Astrocyte of the spinal cord (primary cell): ENCODE results near the gene HS3ST3A1.

Experiments used
- DNase-seq: peaks from one replicate; pipeline ENCODE4 v3.0.0; 2011; ENCODE audit warnings: low read depth, low spot score
- H3K4me3 ChIP-seq: 2 replicates; pipeline ENCODE4 v1.5.1; 2011; ENCODE audit warnings: low read depth, mild to moderate bottlenecking, low read length, moderate library complexity
- CTCF ChIP-seq: IDR thresholded peaks from 2 replicates; pipeline ENCODE4 v1.5.1; 2012; ENCODE audit warnings: low read depth, mild to moderate bottlenecking, low read length, inconsistent platforms
- in situ Hi-C: cut with HindIII; loops from 2 replicates; pipeline ENCODE4 v1.10.0; 2017; ENCODE audit warnings: low sequenced_read_pairs

Gene HS3ST3A1

DNA sequence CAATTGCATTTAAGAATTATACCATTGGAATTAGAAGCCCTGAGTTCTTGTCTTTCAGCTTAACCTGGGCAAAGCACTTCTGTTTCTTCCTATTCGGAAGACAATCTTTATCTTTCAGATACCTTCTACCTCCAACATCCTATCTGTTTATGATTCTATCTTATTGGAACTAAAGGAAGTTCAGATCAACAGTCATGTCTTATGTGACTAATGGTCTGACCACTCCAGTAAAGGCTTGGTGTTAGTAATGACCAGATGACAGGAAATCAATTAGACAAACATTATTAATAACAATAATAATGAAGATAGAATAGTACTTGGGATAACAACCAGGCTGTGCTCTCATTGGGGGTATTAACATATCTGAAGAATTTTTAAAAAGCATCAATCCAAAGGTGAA is 11.3 kb downstream of the HS3ST3A1 start:
- no peak overlapping the region for H3K4me3 ChIP-seq
- in situ Hi-C loops, result no loop called here
- no peak for TF ChIP-seq CTCF
- DNase-seq, result peak; percentile 39

GRCh38 chr17:13589658-13590057 is 12.1 kb downstream of the HS3ST3A1 start:
- no peak for TF ChIP-seq CTCF
- in situ Hi-C loops, result no loop called here
- DNase-seq, result peak; percentile 10
- H3K4me3 ChIP-seq, result no peak overlapping the region

- DNase-seq, result no peak
- H3K4me3 ChIP-seq, result no peak overlapping the region
- TF ChIP-seq CTCF, result no peak
- in situ Hi-C loops, result no loop called here
These were observed 14.0 kb downstream of the HS3ST3A1 start for GRCh38 chr17:13587487-13588338.

DNA sequence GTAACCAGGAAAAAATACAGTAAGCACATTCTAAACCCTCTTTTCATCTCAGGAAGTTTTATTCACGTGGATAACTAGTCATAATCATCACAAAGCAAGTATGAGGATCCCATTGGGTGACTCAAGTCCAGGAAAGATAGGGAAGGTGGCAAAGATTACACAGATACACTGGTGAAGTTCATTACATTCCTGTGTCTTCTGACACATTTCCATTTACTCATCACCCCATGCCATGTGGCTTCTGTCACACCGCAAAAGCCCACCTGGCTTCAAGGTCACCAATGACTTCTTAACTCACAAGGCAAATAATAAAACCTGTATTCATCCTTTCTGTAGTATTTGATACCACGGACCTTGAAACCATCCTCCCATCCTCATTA is 17.0 kb downstream of the HS3ST3A1 start:
- no peak overlapping the region for H3K4me3 ChIP-seq
- no peak for DNase-seq
- TF ChIP-seq CTCF, result no peak
- in situ Hi-C loops, result no loop called here

DNA sequence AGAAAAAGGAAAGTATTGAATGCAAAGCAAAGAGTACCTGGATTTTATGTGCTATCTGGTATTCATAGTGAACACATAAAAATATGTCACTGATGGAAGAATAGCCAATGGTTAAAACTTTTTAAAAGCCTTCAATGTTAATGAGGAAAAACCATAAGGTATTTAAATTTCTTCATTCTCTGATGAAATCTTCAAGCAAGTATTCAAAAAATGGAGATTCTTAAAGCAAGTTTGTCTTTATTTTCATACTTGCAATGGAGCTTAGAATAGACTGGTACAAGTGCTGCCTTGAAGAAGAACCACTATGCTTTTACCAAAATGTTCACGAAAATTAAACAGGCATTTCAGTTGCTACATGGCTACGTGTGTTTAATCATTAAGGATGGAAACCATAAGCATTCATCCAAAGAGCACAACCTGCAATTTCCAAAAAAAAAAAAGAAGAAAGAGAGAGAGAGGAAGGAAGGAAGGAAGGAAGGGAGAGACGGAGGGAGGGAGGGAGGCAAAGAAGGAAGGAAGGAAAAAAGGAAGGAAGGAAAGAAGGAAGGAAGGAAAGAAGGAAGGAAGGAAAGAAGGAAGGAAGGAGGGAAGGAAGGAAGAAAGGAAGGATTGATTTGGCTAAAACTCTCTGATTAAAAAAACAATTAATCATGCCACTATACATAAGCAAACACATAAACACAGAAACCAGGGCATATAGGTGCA is 17.6 kb downstream of the HS3ST3A1 start:
- no peak for DNase-seq
- TF ChIP-seq CTCF, result no peak
- no peak overlapping the region for H3K4me3 ChIP-seq
- in situ Hi-C loops, result no loop called here

- in situ Hi-C loops, result no loop called here
- no peak for DNase-seq
- no peak overlapping the region for H3K4me3 ChIP-seq
- TF ChIP-seq CTCF, result no peak
These were observed 18.8 kb downstream of the HS3ST3A1 start for GRCh38 chr17:13582776-13583547.
